HG03060 (cell line): ENCODE data around the gene NOD1.
"Not testable (repeated sequence)": the region's sequence is repeated elsewhere in the genome, so short reads cannot be mapped to it uniquely, and the experiment has no call there.

ENCODE experiments used
- ATAC-seq: cut with Tn5 transposase; IDR thresholded peaks from one replicate; pipeline ENCODE4 v1.9.1; 2021; ENCODE audit warnings: low read depth, moderate number of reproducible peaks; ENCODE audit not compliant: unreplicated experiment

Gene NOD1

DNA sequence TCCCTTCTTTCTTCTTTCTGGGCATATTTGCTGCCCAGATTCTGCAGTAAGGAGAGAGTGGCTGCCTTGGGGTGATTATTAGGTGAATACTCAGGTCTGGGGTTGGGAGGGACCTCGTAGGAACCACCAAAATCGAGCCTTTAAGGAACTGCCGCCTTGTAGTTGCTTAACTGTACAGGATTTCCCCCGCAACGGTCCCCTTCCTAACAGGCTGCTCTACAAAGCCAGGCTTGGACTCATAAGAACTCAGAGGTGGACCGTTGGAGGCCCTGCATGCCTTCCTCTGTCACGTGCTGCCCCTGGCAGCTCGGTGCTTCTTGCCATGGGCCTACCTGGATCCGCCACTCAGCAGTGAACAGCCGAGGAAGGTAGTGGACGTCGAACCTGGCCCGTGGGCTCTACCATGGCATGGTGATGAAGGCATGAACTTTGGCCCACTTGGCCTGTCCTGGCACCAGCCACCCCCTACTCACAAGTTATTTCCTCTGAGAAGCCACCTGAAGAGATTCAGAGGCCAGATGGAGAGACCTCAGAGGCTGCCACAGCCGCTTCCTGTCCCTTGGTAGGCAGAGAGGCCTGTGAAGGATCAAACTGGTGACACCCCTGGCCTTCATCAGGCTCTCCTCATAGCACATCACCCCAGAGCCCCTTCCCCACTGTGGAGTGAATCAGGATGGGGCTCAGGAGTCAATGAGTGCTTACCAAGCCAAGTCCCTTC, 54.6 kb downstream of the NOD1 start:
- ATAC-seq, result no peak

GRCh38 chr7:30422922-30423321, 55.7 kb downstream of the NOD1 start:
- ATAC-seq, result no peak

- ATAC-seq, result no peak
Observed at GRCh38 chr7:30421647-30422196, 56.9 kb downstream of the NOD1 start.

DNA sequence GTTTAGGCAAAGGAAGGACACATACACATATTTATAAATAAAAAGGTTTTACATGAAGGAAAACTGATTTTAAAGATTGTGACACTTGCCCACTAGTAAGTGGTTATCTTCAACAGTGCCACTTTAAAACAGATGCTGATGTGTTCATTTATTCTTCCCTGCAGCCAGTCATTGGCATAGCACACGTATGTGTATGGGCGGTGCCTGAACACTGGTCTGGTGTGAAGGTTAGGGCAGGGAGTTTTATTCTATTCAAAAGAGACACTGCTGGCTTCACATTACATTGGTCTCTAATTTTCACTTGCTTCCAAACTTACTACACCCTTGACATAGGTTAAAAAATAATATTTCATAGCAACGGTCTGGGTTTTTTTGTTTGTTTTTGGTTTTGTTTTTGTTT, 57.9 kb downstream of the NOD1 start:
- ATAC-seq, result no peak

GRCh38 chr7:30420080-30420479, 58.5 kb downstream of the NOD1 start:
- not testable (repeated sequence) for ATAC-seq

- no peak for ATAC-seq
Observed at GRCh38 chr7:30413864-30414263, 64.7 kb downstream of the NOD1 start.

GRCh38 chr7:30412782-30413504, 65.6 kb downstream of the NOD1 start:
- no peak for ATAC-seq

DNA sequence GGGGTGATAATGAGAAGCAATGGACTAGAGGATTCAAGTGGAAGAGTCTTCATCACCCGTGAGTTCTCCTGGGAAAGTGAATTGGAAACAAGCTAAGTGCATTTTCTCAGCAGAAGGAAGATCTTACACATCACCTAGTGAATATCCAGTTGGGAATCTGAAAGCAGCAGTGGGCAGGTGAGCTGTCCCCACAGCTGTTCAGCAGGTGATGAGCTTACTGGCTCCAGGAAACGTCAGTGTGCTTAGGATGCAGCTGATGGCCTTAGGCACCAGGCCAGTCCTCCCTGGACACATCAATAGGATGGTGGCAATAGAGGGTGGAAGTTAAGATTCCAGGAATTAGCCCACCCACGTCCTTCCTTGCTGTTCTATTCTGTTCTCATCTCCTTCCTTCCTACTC, 66.7 kb downstream of the NOD1 start:
- no peak for ATAC-seq

GRCh38 chr7:30411173-30411572, 67.4 kb downstream of the NOD1 start:
- ATAC-seq, result no peak

- no peak for ATAC-seq
Observed at GRCh38 chr7:30406664-30407425, 71.7 kb downstream of the NOD1 start.

DNA sequence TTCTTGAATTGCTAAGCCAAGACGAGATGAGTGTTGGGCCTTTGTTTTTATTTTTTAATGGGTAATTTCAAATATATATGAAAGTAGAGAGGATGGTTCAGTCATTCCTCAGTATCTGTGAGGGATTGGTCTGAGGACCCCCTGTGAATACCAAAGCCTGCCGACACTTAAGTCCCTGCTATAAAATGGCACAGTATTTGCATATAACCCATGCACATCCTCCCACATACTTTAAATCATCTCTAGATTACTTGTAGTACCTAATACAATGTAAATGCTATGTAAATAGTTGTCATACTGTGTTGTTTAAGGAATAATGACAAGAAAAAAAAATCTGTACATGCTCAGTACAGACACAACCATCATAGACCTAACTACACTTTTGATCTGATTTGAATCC, 73.4 kb downstream of the NOD1 start:
- ATAC-seq, result no peak

GRCh38 chr7:30403477-30403876, 75.1 kb downstream of the NOD1 start:
- no peak for ATAC-seq

- ATAC-seq, result no peak
Observed at GRCh38 chr7:30396389-30396788, 82.2 kb downstream of the NOD1 start.

DNA sequence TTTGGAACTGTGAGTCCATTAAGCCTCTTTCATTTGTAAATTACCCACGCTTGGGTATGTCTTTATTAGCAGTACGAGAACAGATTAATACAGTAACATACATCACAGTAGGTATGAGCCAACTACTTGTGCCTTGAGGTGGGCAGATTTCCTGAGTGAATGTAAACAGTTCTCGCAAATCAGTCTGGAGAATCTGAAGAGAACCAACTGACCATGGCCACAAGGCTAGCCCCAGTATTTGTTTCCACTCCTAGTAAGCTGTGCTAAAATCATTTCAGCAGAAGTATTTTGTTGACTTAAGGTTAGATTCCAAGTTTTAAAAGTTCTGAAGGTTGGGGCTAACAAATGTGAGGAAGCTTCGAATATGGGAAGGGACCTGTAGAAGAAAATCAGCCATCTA, 82.9 kb downstream of the NOD1 start:
- ATAC-seq, result no peak

DNA sequence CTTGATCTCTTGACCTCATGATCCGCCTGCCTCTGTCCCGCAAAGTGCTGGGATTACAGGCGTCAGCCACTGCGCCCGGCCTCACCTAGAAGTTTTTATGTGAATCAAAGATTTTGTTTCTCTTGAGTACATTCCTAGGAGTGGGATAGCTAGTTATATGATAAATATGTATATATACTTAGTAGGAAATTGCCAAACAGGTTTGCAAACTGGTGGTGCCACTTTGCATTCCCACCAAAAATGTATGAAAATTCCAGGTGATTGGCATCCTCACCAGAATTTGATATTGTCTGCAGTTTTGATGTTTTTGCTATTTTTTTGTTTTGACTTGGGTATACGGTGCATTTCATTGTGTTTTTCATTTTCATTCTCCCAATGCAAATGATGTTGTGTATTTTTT, 86.8 kb downstream of the NOD1 start:
- ATAC-seq, result no peak

- ATAC-seq, result no peak
Observed at GRCh38 chr7:30390736-30391636, 87.6 kb downstream of the NOD1 start.

- no peak for ATAC-seq
Observed at GRCh38 chr7:30389791-30390190, 88.8 kb downstream of the NOD1 start.

DNA sequence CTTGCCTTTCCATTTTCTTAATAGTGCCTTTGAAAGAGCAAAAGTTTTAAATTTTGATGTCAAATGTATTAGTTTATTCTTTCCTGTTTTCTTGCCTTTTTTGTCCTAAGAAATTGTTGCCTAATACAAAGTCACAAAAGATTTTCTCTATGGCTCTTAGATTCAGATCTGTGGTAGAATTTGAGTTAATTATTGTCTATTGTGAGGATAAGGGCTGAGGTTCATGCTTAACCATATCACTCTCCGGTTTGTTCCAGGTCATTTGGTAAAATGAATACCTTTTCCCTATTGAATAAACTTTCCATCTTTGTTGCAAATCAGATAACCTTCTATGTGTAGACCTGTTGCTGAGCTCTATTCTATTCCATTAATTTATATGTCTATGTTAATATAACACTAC, 96.0 kb downstream of the NOD1 start:
- no peak for ATAC-seq

- ATAC-seq, result not testable (repeated sequence)
Observed at GRCh38 chr7:30380824-30381223, 97.8 kb downstream of the NOD1 start.

DNA sequence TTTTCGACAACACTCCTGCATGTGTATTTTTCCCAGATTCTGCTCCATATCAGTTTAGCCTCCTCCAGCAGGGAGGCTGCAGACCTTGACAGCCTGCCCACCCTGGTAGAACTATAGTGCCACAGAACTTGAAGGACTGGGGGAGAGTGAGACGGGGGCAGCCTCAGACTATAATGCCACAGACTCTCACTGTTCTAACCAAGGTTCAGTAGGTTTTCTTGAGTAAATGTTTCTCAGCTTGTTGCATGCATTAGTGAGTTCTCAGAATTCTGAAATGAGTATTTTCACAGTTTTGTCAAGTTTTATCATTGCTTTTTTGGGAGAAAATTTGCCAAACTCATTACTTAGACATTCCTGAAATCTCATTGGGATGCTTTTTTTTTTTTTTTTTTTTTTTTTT, 98.3 kb downstream of the NOD1 start:
- ATAC-seq, result no peak
